Spleen (tissue), 7 donors: ENCODE results near the gene SGTA.

ENCODE experiments used
- CTCF ChIP-seq, 11 experiments: fragments of 200-600 bp in 7 of 11; fragments of 450-650 bp in 4 of 11; sonication (generic) in 4 of 11; IDR thresholded peaks in 8 of 11; conservative IDR thresholded peaks in 3 of 11; 1 replicate in 7 of 11; 2 replicates in 4 of 11; pipeline versions ENCODE4 v1.4.0 to v1.8.0; 2016 to 2021; ENCODE audit warnings: antibody characterized with exemption in 11 of 11, inconsistent platforms in 4 of 11, mild to moderate bottlenecking in 1 of 11
- POLR2AphosphoS5 ChIP-seq, 3 donors: sonication (generic); formaldehyde crosslinking; IDR thresholded peaks; one replicate each; pipeline ENCODE4 v1.5.1; 2017; ENCODE audit warnings: antibody characterized with exemption in 3 of 3
- donor health status: DM: no; HTN: no; CAD: no; lungs with moderate emphysema.
- donor health status: DM: no; HTN: no; CAD: no.
- donor health status: DM: no; HTN: no; CAD: no.

DNA sequence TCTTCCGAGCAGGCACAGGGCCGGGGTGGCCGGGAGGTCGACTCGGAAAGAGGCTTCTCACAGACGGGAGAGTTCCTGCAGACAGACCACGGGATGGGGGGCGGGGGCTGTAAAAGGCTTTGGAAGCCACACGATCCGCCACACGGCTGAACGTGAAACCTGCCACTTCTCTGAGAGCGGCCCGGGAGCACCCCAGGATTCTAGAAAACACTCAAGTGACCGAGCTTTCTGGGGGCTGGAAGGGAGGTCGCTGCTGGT, 27.7 kb downstream of the SGTA start:
- TF ChIP-seq POLR2AphosphoS5 (IDR thresholded peaks at IDR 0.05) = no peak
- TF ChIP-seq CTCF (IDR thresholded peaks at IDR 0.05 in 8 of 11, conservative IDR thresholded peaks at IDR 0.05 in 3 of 11) = no peak
